Breast epithelium (tissue), 3 donors: Measurements from ENCODE around the gene GMDS.

Source experiments
- CTCF ChIP-seq, 3 donors: fragments of 450-650 bp; IDR thresholded peaks; one replicate each; pipeline ENCODE4 v1.5.1; 2016 to 2017; ENCODE audit warnings: antibody characterized with exemption in 3 of 3, mild to moderate bottlenecking in 3 of 3, moderate library complexity in 3 of 3
- POLR2A ChIP-seq: fragments of 450-650 bp; IDR thresholded peaks from one replicate; pipeline ENCODE4 v1.6.1; 2016; ENCODE audit warnings: antibody characterized with exemption, mild to moderate bottlenecking, moderate library complexity

- TF ChIP-seq CTCF (IDR thresholded peaks at IDR 0.05) (no peak), POLR2A (no peak)
Observed at GRCh38 chr6:1756472-1757129, 488.8 kb downstream of the GMDS start.
